B cell (primary cell): ENCODE results near the gene MOGAT3. TPM values are rescaled to one million over a fixed set of nuclear protein-coding genes. Genes with fewer than 3 reads are reported as not detected.

Experiments
- ATAC-seq: fragments of 200-7000 bp; cut with Tn5 transposase; one replicate; pipeline ENCODE4 v1.10.0; 2021; ENCODE audit warnings: low read depth, mild to moderate bottlenecking, moderate number of reproducible peaks, moderate library complexity
- CTCF ChIA-PET: fragments of 350-600 bp; sonication (Branson Sonifier 250); formaldehyde crosslinking; loops from one replicate; lab custom pipeline; 2021; ENCODE audit warnings: antibody characterized with exemption, inconsistent platforms; lab: Charles Lee
- POLR2A ChIA-PET: fragments of 350-600 bp; sonication (Branson Sonifier 250); formaldehyde crosslinking; loops from one replicate; lab custom pipeline; 2021; ENCODE audit warnings: antibody characterized with exemption; lab: Charles Lee
- DNase-seq: peaks from one replicate; pipeline ENCODE4 v3.0.0; 2013
- H2AFZ ChIP-seq: 2 replicates; pipeline ENCODE4 v1.6.1; 2012; ENCODE audit warnings: mild to moderate bottlenecking, low read depth, low read length; ENCODE audit not compliant: insufficient read depth, poor library complexity, severe bottlenecking
- H3K27ac ChIP-seq, 2 donors: 1 replicate in 1 of 2; 2 replicates in 1 of 2; pipeline ENCODE4 v1.5.1; 2012 to 2013; ENCODE audit warnings: low read length in 2 of 2, mild to moderate bottlenecking in 2 of 2, moderate library complexity in 1 of 2
- H3K27me3 ChIP-seq, 4 experiments: fragments of 200-600 bp in 1 of 4; sonication (generic) in 1 of 4; replicated peaks in 1 of 4; 1 replicate in 2 of 4; 2 replicates in 2 of 4; pipeline versions ENCODE4 v1.6.1 to v1.7.0; 2013 to 2016; ENCODE audit warnings: low read length in 3 of 4, mild to moderate bottlenecking in 2 of 4, mixed read lengths in 1 of 4, moderate library complexity in 1 of 4; ENCODE audit not compliant: insufficient read depth in 4 of 4, control insufficient read depth in 3 of 4; ENCODE audit errors: control extremely low read depth in 1 of 4
- H3K36me3 ChIP-seq, 2 experiments: replicated peaks in 1 of 2; 1 replicate in 1 of 2; 2 replicates in 1 of 2; pipeline versions ENCODE4 v1.6.1 to v1.7.1; 2013; ENCODE audit warnings: low read length in 1 of 2; ENCODE audit not compliant: insufficient read depth in 2 of 2, control insufficient read depth in 1 of 2; ENCODE audit errors: control extremely low read depth in 1 of 2, extremely low read depth in 1 of 2
- H3K4me1 ChIP-seq, 2 donors: fragments of 200-600 bp in 1 of 2; sonication (generic) in 1 of 2; 1 replicate in 1 of 2; 2 replicates in 1 of 2; pipeline versions ENCODE4 v1.5.1 to v1.6.1; 2013 to 2017; ENCODE audit warnings: low read length in 2 of 2; ENCODE audit not compliant: control insufficient read depth in 2 of 2, insufficient read depth in 2 of 2
- H3K4me2 ChIP-seq: replicated peaks from 2 replicates; pipeline ENCODE3; 2012; ENCODE audit warnings: mild to moderate bottlenecking, low read depth, low read length; ENCODE audit not compliant: poor library complexity, severe bottlenecking
- H3K4me3 ChIP-seq, 5 experiments: fragments of 200-600 bp in 1 of 5; sonication (generic) in 1 of 5; 1 replicate in 3 of 5; 2 replicates in 2 of 5; pipeline versions ENCODE4 v1.5.1 to v1.7.0; 2011 to 2016; ENCODE audit warnings: low read length in 4 of 5, mild to moderate bottlenecking in 4 of 5, low read depth in 2 of 5, control low read depth in 1 of 5, moderate library complexity in 1 of 5; ENCODE audit not compliant: insufficient read depth in 1 of 5; ENCODE audit errors: control extremely low read depth in 1 of 5, extremely low read depth in 1 of 5
- H3K79me2 ChIP-seq: fragments of 200-600 bp; sonication (generic); one replicate; pipeline ENCODE4 v1.6.0; 2016; ENCODE audit warnings: low read length; ENCODE audit not compliant: control insufficient read depth, insufficient read depth
- H3K9ac ChIP-seq: fragments of 200-600 bp; sonication (generic); 2 replicates; pipeline ENCODE4 v1.6.1; 2017; ENCODE audit warnings: mild to moderate bottlenecking, low read length, moderate library complexity
- H3K9me3 ChIP-seq, 3 donors: one replicate each; pipeline versions ENCODE4 v1.6.1 to v1.7.1; 2013; ENCODE audit warnings: low read length in 2 of 3; ENCODE audit not compliant: control insufficient read depth in 2 of 3, insufficient read depth in 1 of 3; ENCODE audit errors: control extremely low read depth in 1 of 3
- H4K20me1 ChIP-seq: 2 replicates; pipeline ENCODE4 v1.6.0; 2012; ENCODE audit warnings: mild to moderate bottlenecking, low read length; ENCODE audit not compliant: insufficient read depth, control insufficient read depth, poor library complexity, severe bottlenecking
- H3K27ac Mint-ChIP-seq: one replicate; pipeline ENCODE4 v1.8.0; 2021; ENCODE audit warnings: mixed read lengths
- H3K27me3 Mint-ChIP-seq: one replicate; pipeline ENCODE4 v1.8.0; 2021; ENCODE audit warnings: mixed read lengths
- H3K4me1 Mint-ChIP-seq: one replicate; pipeline ENCODE4 v1.8.0; 2021; ENCODE audit warnings: mixed read lengths
- H3K4me3 Mint-ChIP-seq: one replicate; pipeline ENCODE4 v1.8.0; 2021; ENCODE audit warnings: mixed read lengths
- H3K9me3 Mint-ChIP-seq: one replicate; pipeline ENCODE4 v1.8.0; 2022; ENCODE audit warnings: mixed read lengths; ENCODE audit not compliant: insufficient read depth
- EZH2 ChIP-seq: IDR thresholded peaks from 2 replicates; pipeline ENCODE4 v1.6.1; 2012; ENCODE audit warnings: borderline replicate concordance, low read depth, mild to moderate bottlenecking, moderate library complexity, low read length; ENCODE audit not compliant: insufficient read depth, poor library complexity, severe bottlenecking
- WGBS: methylation state at CpG from one replicate; pipeline ENCODE4 v1.1.5; 2013; ENCODE audit warnings: missing lambda C conversion rate; ENCODE audit not compliant: insufficient coverage; 5-methylcytosine and 5-hydroxymethylcytosine counted together
- intact Hi-C: fragments of 100-400 bp; cut with micrococcal nuclease; formaldehyde crosslinking; loops from one replicate; pipeline ENCODE4 v1.10.0; 2022
- polyA minus RNA-seq: library from RNA; depleted of rRNA, polyadenylated mRNA; stranded (reverse); fragments of >200 nt; gene quantifications from 2 replicates; pipeline ENCODE4 v1.2.3, GENCODE V29; 2012
- polyA plus RNA-seq: library from polyadenylated mRNA; depleted of rRNA; stranded (reverse); fragments of >200 nt; gene quantifications from 2 replicates; pipeline ENCODE4 v1.2.3, GENCODE V29; 2012
- total RNA-seq, 2 donors: library from RNA; stranded (reverse); fragments of 120-200 nt in 1 of 2; gene quantifications; 1 replicate in 1 of 2; 2 replicates in 1 of 2; pipeline versions ENCODE4 v1.2.3 to v1.2.4, GENCODE V29; 2013 to 2022
- TF ChIP-seq, protein P1 (sequence below): fragments of 200-600 bp; IDR thresholded peaks from one replicate; pipeline ENCODE4 v1.8.0; 2022; ENCODE audit warnings: antibody characterized with exemption, mild to moderate bottlenecking

MOGAT3 gene, protein sequence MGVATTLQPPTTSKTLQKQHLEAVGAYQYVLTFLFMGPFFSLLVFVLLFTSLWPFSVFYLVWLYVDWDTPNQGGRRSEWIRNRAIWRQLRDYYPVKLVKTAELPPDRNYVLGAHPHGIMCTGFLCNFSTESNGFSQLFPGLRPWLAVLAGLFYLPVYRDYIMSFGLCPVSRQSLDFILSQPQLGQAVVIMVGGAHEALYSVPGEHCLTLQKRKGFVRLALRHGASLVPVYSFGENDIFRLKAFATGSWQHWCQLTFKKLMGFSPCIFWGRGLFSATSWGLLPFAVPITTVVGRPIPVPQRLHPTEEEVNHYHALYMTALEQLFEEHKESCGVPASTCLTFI
- total RNA-seq (not detected in 2 replicates), polyA plus RNA-seq (not detected in 2 replicates), polyA minus RNA-seq (not detected in 2 replicates)
- total RNA-seq (2013), result not detected

DNA sequence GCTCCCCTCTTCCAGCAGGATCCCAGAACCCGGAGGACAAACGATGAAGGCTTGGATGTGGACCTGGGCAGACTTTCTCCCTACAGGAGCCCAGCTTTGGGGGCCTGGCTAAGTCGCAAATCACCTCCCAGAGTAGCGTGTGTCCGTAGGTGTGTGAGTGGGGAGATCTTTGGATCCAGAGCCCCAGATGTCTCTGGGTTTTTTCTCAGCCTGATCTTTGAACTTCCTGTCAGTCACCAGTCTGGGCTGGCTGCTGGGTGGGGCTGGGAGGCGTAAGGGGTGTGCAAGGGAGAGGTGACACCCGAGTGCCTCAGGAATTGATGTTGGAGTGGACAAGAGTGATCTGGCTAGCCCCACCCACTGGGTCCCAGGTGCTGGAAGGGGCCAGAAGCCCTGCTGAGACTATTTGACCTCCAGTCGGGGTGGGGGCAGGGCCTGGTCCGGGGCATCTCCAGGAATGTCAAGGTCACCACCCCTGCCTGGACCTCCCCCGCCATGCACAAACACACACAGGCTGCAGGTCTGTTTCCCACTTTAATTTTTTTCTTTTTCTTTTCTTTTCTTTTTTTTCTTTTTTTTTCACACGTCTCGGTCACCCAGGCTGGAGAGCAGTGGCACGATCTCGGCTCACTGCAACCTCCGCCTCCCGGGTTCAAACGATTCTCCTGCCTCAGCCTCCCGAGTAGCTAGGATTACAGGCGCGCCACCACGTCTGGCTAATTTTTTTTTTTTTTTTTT, at the start of gene MOGAT3:
MOGAT3 (minus strand) TSS at position 175 of the 738 bp plus-strand sequence. CDS start 182 bp downstream, outside the sequence.
- Histone ChIP-seq H2AFZ (peak within 1 kb of the TSS; percentile 58), H3K9ac (peak within 1 kb of the TSS; percentile 35), H3K27ac (no peak within 1 kb of the TSS), H3K4me2 (peak within 1 kb of the TSS; percentile 73), H3K27me3 (peaks cover 0 to 41% (median 16%) of the 10 kb centered on the region in 4 experiments), H3K9me3 (peaks cover 0 to 19% (median 0%) of the 10 kb centered on the region in 3 donors), H3K79me2 (no peaks in the 10 kb centered on the region), H3K4me3 (peak within 1 kb of the TSS in 3 of 5 experiments; percentile 11 to 39 (median 21)), H3K36me3 (no peaks in the 10 kb centered on the region), H4K20me1 (no peaks in the 10 kb centered on the region), H3K4me1 (peaks cover 18 to 27% of the 10 kb centered on the region in 2 donors)
- CTCF ChIA-PET, result interaction anchor here (1.0 to 2.8 kb wide), 3 partner anchors 16 to 82 kb away, joined by 3 to 10 read pairs (median 4); no protein-coding TSS in a partner anchor
- TF ChIP-seq, protein P1, sequence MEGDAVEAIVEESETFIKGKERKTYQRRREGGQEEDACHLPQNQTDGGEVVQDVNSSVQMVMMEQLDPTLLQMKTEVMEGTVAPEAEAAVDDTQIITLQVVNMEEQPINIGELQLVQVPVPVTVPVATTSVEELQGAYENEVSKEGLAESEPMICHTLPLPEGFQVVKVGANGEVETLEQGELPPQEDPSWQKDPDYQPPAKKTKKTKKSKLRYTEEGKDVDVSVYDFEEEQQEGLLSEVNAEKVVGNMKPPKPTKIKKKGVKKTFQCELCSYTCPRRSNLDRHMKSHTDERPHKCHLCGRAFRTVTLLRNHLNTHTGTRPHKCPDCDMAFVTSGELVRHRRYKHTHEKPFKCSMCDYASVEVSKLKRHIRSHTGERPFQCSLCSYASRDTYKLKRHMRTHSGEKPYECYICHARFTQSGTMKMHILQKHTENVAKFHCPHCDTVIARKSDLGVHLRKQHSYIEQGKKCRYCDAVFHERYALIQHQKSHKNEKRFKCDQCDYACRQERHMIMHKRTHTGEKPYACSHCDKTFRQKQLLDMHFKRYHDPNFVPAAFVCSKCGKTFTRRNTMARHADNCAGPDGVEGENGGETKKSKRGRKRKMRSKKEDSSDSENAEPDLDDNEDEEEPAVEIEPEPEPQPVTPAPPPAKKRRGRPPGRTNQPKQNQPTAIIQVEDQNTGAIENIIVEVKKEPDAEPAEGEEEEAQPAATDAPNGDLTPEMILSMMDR, result no peak
- TF ChIP-seq EZH2, result no peak
- no peaks in the 10 kb centered on the region for H3K9me3 Mint-ChIP-seq
- POLR2A ChIA-PET, result no interaction called here
- no peak for DNase-seq
- peaks cover 24% of the 10 kb centered on the region for H3K27me3 Mint-ChIP-seq
- H3K4me1 Mint-ChIP-seq, result peaks cover 23% of the 10 kb centered on the region
- WGBS, result 32% methylated on average over 16 of the region's 21 CpGs
- H3K27ac Mint-ChIP-seq, result no peak within 1 kb of the TSS
- peak within 1 kb of the TSS; percentile 54 for H3K4me3 Mint-ChIP-seq
- no peak for ATAC-seq
- intact Hi-C loops, result no loop called here
